ENCODE measurements around the gene SCFD2.
"Not testable (repeated sequence)": the region's sequence is repeated elsewhere in the genome, so short reads cannot be mapped to it uniquely, and the experiment has no call there.

SCFD2 gene

DNA sequence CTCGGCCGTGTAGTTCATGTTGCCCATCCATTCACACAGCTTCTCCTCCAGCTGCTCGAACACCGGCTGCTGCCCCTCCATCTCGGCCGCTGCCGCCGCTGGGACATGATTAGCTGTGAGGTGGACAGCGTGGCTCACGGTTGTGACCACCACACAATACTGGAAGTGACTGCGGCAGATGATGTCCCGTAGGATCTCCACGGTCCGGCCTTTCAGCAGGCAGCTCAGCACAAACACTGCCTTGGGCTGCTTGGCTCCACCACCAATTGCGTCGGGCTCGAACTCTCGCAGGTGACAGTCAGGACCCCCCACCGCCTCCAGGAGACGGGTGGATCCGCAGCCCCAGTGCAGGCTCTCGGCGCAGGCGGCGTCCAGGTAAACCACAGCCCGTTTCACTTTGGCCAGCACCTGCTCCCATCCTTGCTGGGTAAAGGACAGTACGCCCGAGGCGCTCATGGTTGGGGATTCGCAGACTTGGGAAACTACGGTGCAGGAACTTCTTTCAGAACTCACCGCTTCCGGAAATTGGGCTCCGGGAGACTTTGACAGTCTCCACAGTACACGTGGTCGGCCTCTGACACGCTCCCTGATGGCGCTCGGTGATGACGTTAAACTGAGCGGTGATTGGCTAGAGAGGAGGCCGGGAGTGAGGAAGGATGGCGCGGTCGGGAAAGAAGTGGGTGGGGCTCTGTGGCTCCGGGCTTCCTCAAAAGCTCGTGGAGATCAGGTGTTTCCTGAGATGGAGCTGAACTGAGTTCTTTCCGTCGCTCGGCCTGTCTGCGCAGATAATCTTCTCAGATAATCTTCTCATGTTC is at the start of gene SCFD2:
SCFD2 (minus strand) TSS at position 576 of the 815 bp plus-strand sequence.
- peak; percentile 97 to 99 (median 99) for DNase-seq

DNA sequence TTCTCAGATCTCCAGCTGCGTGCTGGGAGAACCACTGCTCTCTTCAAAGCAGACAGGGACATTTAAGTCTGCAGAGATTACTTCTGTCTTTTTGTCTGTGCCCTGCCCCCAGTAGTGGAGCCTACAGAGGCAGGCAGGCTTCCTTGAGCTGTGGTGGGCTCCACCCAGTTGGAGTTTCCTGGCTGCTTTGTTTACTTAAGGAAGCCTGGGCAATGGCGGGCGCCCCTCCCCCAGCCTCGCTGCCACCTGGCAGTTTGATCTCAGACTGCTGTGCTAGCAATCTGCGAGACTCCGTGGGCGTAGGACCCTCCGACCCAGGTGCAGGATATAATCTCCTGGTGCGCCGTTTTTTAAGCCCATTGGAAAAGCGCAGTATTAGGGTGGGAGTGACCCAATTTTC is 43.6 kb upstream of the SCFD2 start:
- not testable (repeated sequence) for DNase-seq

DNA sequence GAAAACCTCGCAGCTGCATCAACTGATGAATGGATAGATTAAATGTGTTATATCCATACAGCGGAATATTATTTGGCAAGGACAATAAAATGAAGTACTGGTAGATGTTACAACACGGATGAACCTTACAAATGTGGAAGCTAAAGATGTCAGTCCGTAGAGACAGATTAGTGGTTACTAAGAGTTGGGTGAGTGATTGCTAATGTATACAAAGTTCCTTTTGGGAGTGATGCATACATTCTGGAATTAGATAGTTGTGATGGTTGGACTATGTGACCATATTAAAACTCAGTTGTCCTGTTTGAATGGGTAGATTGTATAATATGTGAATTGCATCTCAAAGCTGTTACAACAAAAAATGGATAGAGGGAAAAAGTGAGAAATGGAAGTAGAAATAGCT is 14.4 kb upstream of the SCFD2 start:
- no peak for DNase-seq

DNA sequence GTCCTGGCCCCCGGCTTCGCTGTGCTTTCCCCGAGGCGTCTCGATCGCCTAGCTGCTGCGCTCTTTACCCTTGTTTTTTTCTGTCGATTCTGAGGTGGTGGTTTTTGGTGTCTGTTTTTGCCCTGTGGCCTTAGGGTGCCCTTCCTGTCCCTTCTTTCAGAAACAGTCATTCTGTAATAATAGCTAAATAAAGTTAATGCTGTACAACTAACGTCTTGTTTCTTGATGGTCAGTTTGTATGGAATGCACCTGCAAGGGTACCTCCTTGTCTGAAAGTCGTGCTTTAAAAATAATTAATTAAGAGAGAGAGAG is 12.3 kb upstream of the SCFD2 start:
- no peak for DNase-seq

DNA sequence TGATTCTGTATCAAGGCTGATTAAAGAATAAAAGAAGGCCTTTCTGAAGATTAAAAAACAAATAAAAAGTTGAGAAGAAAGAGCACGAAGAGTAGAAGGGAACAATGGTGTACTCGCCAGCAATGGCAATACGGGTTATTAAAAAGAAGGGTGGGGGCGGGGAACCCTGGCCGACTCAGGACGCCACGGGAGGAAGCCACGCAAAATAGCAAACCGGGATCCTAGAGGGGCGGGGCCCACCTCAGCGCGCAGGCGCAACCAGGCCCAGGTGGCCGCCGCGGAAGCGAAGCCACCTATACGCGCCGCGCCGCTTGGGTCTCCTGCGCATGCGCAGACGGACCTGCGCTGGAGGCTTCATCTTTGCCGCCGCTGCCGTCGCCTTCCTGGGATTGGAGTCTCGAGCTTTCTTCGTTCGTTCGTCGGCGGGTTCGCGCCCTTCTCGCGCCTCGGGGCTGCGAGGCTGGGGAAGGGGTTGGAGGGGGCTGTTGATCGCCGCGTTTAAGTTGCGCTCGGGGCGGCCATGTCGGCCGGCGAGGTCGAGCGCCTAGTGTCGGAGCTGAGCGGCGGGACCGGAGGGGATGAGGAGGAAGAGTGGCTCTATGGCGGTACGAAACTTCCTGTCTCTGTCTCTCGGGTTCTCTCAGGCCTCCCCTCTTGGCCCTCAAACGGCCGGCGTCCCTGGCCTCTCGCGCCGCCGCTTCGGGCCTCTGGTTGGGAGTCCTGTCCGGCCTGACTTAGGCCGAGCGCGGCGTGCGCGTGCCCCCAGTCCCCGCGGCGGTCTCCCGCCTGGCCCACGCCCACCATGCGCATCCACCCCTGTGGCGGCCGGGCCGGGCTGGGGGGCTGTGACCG is 11.7 kb upstream of the SCFD2 start, which contains the start of gene FIP1L1:
FIP1L1 (plus strand) TSS at position 323 of the 852 bp plus-strand sequence; CDS start at position 521, 198 bp downstream.
- DNase-seq, result peak; percentile 89 to 96 (median 94)

DNA sequence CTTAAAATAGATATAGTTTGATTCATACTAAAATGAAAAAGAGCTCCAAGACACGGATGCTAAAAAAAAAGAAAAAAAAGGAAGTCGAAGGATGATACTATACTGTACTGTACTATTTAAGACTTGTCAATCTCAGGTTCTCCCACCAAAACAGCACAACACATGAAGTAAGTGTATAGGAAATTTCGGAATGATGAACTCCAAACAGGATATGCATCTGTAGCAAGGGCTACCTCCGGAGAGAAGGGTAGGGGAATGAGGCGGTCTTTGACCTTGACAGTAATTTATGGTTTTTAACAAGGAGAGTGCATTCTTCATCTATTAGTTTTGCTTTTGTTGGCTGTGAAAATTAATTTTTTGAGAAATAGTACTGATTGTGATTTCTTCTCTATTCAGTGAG is 11.0 kb upstream of the SCFD2 start:
- no peak for DNase-seq

DNA sequence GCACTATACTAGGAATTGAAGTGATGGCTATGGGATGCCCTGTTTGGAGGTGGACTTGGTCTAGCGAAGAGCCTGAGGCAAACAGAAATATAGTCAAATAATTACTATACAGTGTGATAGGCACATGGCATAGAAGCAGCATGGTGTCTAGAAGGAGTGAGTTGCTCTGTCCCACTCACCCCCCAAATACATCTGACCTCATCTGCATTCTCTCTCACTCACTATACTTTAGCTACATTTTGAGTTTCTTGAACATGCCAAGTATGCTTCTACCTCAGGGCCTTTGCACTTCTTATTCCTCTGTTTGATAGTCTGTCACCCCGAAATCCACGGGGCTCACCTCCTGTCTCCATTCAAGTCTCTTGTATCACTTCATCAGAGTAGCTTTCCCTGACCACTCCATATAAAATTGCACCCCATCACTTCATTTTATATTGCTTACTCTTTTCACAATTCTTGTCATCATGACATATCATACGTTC is 9.0 kb upstream of the SCFD2 start:
- DNase-seq, result no peak

DNA sequence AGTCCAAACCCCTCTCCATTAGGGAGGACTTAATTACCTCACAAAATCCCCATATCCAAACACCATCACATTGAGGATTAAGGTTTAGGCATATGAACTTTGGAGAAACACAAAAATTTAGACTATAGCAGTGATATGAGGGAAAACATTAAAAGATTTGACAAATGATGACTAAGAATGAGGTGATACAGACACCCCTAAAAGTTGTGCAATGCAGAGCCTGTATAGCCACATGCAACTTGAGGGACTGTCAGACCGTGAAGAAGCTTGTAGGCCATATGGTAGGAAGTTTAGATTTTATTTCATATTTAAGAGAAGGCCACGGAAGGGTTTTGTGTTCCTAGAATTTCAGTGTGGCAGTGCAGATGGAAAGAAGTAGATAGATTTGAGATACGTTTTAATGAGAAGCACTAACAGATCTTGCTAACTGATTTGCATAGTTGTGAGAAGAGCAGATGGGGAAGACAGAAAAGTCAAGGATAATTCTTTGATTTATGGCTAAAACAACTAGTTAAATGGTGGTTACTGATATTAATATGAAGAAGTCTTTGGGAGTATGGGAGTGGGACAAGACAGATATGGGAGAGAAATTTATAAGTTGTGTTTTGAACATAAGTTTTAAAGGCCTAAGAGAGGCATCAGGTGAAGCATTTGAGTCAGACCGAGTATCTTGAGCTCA is 6.1 kb upstream of the SCFD2 start:
- no peak for DNase-seq

DNA sequence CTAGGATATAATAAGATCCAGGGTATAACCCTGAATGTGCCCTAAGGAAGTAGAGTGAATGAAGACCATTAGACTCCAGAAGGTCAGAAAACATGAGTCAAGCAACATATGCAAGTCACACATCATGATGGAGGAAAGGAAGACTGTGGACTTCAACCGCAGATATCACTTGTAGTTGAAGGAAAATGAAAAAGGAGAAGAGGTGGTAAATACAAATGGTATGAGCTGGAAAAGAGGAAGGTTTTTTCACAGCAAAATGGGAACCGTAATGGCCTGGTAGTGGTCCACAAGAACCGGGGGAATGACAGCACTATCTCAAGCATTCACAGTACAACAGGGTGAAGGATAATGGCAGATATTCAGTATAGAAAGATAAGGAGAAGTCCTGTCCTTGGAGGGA is 5.2 kb upstream of the SCFD2 start:
- DNase-seq, result peak; percentile 22 to 29 (median 26)

DNA sequence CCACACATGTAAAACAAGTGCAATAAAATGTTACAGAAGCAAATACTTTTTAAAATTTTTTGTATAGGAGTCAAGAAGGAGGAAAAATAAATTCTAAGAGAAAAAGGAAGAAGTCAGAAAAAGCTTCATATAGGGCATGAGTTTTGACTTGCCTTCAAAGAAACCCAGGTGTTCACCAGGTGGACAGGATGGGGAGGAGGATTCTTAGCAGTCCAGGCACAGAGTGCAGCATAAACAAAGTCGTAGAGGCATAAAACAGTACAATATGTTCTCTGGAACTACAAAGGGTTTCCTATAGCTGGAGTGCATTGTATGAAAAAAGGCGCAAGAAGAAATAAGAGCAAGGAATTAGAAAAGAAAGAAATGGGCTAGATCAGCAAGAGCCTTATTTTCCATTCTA is 1.9 kb upstream of the SCFD2 start:
- no peak for DNase-seq

DNA sequence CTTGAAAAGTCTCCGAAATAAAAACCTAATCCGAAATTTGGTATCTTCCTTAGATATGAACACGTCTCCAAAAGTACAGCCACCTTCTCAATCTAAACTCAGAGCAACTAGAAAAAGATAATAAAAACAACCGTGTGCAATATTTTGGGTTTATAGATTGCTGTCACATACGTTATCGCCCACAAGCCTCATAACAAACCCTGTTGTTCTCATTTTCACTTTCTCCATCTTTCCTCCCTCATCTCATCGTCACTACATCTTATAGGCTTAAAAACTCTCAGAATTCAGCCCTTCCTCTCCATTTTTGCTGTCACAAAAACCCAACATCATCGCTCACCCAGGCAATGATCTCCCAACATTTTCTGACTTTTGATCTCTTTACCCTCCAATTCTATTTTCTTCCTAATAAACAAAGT is 448 bp upstream of the SCFD2 start:
- no peak for DNase-seq

DNA sequence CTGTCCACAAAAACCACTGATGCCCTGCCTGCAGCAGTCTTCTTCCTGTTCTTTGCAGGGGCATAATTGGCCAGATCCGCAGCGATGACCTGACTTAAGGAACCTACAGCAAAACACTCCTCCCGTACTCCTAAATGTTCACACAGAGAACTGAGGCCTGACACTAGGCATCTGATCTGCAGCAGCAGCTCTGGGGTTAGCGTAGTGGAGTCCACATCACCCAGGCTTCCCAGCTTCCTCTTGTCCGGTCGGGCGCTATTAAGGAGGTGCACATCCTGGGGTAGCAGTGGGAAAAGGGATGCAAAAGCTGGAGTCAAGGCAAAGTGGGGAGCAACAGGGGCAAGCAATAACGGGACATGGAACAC is 758 bp downstream of the SCFD2 start:
- peak; percentile 21 to 42 (median 22) for DNase-seq

DNA sequence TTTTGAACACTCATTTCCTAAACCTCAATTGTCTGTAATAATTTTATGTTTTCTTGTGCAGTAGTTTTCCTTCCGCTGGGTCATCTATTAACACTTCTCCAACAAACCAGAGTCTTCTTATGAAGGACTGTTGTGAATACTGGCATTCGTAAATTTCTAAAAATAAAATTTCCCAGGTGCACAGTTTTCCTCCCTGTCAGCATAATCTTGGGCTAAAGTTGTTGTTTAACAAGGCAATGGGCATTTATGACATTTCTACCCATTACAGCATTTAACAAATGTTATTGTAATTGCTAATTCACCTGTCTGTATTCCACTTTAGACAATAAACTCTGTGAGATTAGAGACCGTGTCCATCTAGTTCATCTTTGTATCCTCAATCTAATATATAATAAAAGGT is 1.2 kb downstream of the SCFD2 start:
- DNase-seq, result no peak

DNA sequence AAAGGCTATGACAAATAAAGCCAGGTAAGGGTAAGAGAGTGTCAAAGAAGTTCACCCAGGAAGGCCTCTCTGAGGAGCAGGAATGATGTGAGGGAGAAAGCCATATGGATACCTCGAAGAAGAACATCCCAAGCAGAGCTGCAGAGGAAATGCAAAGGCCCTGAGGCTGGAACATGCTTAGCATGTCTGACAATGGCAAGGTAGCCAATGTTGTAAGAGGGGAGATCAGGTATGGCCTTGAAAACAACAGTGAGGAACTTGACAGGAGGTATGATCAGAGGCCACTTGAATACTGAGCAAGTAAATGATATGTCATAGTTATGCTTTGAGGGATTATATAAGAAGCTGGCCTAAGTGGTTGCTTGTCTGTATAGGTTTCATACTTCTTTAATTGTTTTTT is 3.8 kb downstream of the SCFD2 start:
- DNase-seq, result no peak

DNA sequence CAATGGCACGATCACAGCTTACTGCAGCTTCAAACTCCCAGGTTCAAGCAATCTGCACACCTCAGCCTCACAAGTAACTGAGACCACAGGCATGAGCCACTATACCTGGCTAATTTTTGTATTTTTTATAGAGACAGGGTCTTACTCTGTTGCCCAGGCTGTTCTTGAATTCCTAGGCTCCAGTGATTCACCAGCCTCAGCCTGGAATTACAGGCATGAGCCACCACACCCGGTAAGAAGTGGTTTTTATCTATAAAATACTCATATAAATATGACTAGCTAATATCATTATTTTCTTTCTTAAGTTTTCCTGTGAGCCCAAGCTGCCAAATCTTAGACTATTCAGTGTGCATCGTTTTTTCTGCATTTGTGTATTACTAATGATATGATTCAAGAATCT is 4.4 kb downstream of the SCFD2 start:
- no peak for DNase-seq

DNA sequence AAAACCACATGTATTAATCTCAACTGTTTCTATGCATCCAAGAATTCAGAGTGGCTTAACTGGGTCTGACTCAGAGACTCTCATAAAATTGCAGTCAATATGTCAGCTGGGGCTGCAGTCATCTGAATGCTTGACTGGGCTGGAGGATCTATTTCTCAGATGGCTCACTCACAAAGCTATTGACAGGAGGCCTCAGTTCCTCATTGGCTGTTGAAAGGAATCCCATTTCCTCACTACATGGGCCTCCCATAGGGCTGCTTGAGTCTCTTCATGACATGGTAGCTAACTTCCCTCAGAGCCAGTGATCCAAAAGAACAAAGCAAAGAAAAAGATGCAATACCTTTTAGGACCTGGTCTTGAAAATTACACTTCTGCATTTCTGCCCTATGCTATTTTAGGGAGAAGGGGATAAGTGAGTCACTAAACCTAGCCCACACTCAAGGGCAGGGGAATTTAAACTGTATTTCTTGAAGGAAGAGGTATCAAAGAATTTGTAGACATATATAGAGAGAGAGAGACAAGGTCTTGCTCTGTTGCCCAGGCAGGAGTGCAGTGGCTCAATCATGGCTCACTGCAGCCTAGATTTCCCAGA is 9.8 kb downstream of the SCFD2 start:
- peak in 2 of 3 donors; percentile 20 to 30 for DNase-seq

DNA sequence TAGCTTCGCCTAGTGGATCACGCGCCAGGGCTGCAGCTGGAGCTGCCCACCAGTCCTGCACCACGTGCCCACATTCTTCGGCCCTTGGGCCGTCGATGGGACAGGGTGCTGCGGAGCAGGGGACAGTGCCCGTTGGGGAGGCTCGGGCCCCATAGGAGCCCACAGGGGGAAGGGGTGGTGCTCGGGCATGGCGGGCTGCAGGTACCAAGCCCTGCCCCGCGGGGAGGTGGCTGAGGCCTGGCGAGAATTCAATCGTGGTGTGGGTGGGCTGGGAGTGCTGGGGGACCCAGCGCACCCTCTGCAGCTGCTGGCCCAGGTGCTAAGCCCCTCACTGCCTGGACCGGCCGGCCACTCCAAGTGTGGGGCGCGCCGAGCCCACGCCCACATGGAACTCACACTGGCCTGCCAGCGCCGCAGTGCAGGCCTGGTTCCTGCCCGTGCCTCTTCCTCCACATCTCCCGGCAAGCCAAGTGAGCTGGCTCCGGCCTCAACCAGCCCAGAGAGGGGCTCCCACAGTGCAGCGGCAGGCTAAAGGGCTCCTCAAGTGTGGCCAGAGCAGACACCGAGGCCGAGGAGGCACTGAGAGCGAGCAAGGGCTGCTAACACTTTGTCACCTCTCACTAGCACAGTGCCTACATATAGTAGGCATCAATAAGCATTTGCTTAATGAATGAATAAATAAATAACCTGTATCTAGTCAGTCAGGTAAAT is 11.7 kb downstream of the SCFD2 start:
- no peak for DNase-seq

DNA sequence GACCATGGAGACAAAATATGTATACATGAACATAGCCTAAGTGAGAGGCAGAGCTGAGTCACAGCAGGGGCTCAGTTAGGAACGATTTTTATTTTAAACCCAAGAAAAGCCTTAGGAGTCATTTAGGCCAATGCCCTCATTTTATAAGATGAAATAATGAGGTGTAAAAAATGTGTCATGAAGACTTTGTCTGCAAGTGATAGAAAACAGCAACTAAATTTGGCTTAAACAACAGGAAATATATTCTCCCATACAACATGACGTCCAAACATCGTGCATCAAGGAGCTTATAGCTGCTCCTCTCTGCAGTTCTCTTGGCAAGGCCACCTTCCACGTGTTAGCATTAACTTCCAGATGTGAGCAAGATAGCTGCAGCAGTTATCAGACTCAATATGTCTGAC is 16.8 kb downstream of the SCFD2 start:
- DNase-seq, result no peak

DNA sequence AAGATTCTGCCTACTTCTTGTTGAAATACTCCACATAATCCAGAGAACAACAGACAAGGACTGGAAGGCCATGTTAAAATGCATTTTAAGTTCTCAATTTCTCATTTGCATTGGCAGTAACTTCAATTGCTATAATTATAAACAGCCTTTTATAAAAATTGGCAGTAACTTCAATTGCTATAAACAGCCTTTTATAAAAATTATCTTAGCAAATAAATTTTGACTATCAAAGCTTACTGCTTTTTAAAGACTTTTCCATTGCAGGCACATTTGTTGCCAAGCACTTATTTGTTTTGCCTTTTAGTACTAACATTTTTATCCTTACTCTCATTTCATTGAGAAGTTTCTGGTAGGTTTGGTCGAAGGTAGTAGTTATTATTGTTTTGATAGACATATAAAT is 17.8 kb downstream of the SCFD2 start:
- DNase-seq, result no peak

DNA sequence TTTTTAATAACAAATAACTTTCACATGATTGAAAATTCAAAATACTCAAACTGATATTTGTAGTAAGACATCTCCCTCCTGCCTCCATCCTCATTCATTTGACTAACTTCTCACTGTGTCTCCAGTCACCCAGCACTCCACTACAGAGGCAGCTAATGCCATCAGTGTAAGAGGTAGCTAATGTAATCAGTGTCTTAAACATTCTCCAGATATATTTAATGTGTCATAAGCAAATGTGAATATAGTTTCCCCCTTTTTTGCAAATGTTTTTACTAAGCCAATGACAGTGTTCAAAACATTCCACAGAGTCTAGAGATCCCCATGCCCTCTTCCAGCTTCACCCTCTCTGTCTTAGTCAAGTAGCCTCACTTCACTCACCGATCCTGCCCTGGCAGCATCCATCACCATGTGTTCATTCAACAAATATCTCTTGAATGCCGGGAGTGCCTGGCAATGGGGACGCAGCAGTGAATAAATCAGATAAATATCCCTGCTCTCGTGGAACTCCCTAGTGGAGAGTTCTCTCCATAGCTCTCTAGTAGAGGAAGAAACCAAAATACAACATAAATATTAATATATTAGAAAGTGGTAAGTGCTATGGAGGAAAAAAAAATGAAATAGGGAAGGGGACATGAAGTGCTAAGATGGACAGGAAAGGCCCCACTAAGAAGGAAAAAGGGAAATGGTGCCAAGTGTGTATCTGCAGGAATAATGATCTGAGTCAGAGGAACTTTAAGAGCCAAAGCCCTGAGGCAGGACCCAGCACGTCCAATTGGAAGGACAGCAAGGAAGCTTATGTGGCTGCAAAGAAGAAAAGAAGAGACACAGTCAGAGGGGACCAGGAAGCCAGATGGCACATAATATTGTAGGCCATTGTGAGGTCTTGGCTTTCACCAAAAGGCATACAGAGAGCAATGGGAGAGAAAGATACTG is 18.7 kb downstream of the SCFD2 start:
- DNase-seq, result no peak

DNA sequence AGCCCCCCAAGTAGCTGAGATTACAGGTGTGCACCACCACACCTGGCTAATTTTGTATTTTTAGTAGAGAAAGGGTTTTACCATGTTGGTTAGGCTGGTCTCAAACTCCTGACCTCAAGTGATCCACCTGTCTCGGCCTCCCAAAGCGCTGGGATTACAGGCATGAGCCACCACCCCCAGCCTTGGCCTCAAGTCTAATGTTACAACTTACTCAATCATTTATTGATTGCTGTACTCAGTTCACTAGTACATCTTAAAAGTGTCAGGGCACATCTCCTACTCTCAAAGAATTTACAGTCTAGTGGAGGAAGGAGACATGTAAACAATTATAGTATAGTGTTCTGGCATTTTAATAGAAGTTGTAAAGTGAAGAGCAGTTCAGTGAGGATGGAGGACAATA is 19.5 kb downstream of the SCFD2 start:
- DNase-seq, result not testable (repeated sequence)

Data from suppressor macrophage treated with lipopolysaccharide for 1 hour (primary cell).